Thyroid gland (tissue), 4 donors: Measurements from ENCODE around the gene CDON. TPM values are rescaled to one million over a fixed set of nuclear protein-coding genes. Genes with fewer than 3 reads are reported as not detected.

Source experiments
- DNase-seq, 2 donors: peaks; one replicate each; pipeline ENCODE4 v3.0.0-alpha.2; 2019
- H3K27ac ChIP-seq, 3 donors: fragments of 200-600 bp; sonication (generic); 1 replicate in 2 of 3; 2 replicates in 1 of 3; pipeline ENCODE4 v1.5.1; 2016 to 2019; ENCODE audit warnings: mild to moderate bottlenecking in 1 of 3, moderate library complexity in 1 of 3
- H3K27me3 ChIP-seq: fragments of 200-600 bp; sonication (generic); one replicate; pipeline ENCODE4 v1.5.1; 2019
- H3K36me3 ChIP-seq, 2 donors: fragments of 200-600 bp; sonication (generic); one replicate each; pipeline ENCODE4 v1.5.1; 2016 to 2019
- H3K4me1 ChIP-seq, 2 donors: fragments of 200-600 bp; sonication (generic); one replicate each; pipeline ENCODE4 v1.5.1; 2017 to 2019
- H3K4me3 ChIP-seq, 3 donors: fragments of 200-600 bp; sonication (generic); replicated peaks in 1 of 3; 1 replicate in 2 of 3; 2 replicates in 1 of 3; pipeline ENCODE4 v1.5.1; 2016; ENCODE audit warnings: mild to moderate bottlenecking in 1 of 3
- H3K9me3 ChIP-seq: fragments of 200-600 bp; sonication (generic); one replicate; pipeline ENCODE4 v1.5.1; 2017
- POLR2A ChIP-seq, 2 donors: fragments of 450-650 bp; IDR thresholded peaks; one replicate each; pipeline ENCODE4 v1.6.1; 2017; ENCODE audit warnings: antibody characterized with exemption in 2 of 2, mild to moderate bottlenecking in 2 of 2, moderate library complexity in 1 of 2
- WGBS, 2 donors: methylation state at CpG; one replicate each; pipeline ENCODE4 v1.1.5; 2017; 5-methylcytosine and 5-hydroxymethylcytosine counted together
- intact Hi-C: fragments of 100-400 bp; cut with DNase I; formaldehyde crosslinking; loops from one replicate; pipeline ENCODE4 v1.15.1; 2023
- total RNA-seq, 4 donors: library from RNA; depleted of rRNA; stranded (reverse); fragments of >200 nt; gene quantifications; one replicate each; pipeline ENCODE4 v1.2.3, GENCODE V29; 2016
- TF ChIP-seq, protein P1 (sequence below), 6 experiments: fragments of 200-600 bp in 3 of 6; fragments of 450-650 bp in 3 of 6; sonication (generic) in 3 of 6; IDR thresholded peaks; one replicate each; pipeline ENCODE4 v1.5.1; 2016 to 2019; ENCODE audit warnings: antibody characterized with exemption in 6 of 6, mild to moderate bottlenecking in 2 of 6, inconsistent platforms in 1 of 6, moderate library complexity in 1 of 6

Gene CDON
- total RNA-seq, 4 donors from 2014 or later, result 75.8 to 168 (median 108) TPM

DNA sequence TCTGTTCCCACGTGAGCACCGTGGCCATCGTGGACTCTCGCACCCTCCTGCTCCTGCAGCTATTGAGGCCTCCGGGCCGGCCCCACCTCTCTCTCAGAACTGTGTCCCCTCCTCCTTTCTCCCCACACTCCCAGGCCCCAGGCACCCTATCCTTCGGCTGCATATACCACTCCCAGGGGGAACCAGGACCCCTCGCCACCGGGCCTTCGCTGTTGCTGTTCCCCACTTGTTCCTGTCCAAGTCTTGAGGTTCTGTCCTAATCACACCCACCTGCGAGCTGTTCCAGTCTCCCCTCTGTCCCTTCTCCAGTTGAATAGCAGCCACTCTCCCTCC lies 43.0 kb upstream of the CDON start:
- no peak overlapping the region for H3K4me3 ChIP-seq
- H3K36me3 ChIP-seq, result no peaks in the 10 kb centered on the region
- TF ChIP-seq, protein P1, sequence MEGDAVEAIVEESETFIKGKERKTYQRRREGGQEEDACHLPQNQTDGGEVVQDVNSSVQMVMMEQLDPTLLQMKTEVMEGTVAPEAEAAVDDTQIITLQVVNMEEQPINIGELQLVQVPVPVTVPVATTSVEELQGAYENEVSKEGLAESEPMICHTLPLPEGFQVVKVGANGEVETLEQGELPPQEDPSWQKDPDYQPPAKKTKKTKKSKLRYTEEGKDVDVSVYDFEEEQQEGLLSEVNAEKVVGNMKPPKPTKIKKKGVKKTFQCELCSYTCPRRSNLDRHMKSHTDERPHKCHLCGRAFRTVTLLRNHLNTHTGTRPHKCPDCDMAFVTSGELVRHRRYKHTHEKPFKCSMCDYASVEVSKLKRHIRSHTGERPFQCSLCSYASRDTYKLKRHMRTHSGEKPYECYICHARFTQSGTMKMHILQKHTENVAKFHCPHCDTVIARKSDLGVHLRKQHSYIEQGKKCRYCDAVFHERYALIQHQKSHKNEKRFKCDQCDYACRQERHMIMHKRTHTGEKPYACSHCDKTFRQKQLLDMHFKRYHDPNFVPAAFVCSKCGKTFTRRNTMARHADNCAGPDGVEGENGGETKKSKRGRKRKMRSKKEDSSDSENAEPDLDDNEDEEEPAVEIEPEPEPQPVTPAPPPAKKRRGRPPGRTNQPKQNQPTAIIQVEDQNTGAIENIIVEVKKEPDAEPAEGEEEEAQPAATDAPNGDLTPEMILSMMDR (IDR thresholded peaks at IDR 0.05), result no peak
- no peak for TF ChIP-seq POLR2A (IDR thresholded peaks at IDR 0.05)
- H3K9me3 ChIP-seq, result no peaks in the 10 kb centered on the region
- H3K4me1 ChIP-seq, result peaks cover 22 to 41% of the 10 kb centered on the region in 2 donors
- H3K27me3 ChIP-seq, result no peaks in the 10 kb centered on the region
- no peak overlapping the region for H3K27ac ChIP-seq
- intact Hi-C loops, result no loop called here
- 81 to 90% methylated on average over 11 of the region's 11 CpGs for WGBS, 2 donors
- no peak for DNase-seq

GRCh38 chr11:126105022-126105747 lies 42.5 kb upstream of the CDON start:
- peaks cover 22 to 37% of the 10 kb centered on the region in 2 donors for H3K4me1 ChIP-seq
- no peak for TF ChIP-seq POLR2A (IDR thresholded peaks at IDR 0.05)
- TF ChIP-seq, protein P1 (IDR thresholded peaks at IDR 0.05), result no peak
- H3K9me3 ChIP-seq, result no peaks in the 10 kb centered on the region
- no peaks in the 10 kb centered on the region for H3K36me3 ChIP-seq
- H3K27me3 ChIP-seq, result no peaks in the 10 kb centered on the region
- no peak for DNase-seq
- no peak overlapping the region for H3K4me3 ChIP-seq
- H3K27ac ChIP-seq, result no peak overlapping the region
- intact Hi-C loops, result no loop called here
- WGBS, 2 donors, result 82 to 89% methylated on average over 11 to 14 of the region's 14 CpGs

DNA sequence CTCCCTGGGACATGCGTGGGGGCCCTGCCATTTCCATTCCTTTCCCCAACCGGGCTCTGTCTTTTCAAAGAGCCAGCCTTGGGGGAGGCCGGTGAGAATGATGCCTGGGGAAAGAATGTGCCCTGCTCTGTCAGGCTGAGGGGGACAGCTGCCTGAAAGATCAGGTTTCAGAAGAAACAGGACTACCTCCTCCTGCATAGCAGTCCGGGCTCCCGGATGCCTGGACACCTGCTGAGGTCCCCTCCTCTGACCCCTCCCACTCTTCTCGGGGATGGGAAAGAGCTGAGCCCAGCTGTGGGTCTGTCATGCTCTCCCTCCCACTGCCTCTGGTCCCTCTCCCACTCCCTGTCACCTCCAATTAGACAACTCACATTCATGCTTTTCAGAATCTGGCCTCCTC lies 41.8 kb upstream of the CDON start:
- 79 to 85% methylated on average over 5 to 6 of the region's 6 CpGs for WGBS, 2 donors
- Histone ChIP-seq H3K4me3 (no peak overlapping the region), H3K36me3 (no peaks in the 10 kb centered on the region), H3K27me3 (no peaks in the 10 kb centered on the region), H3K4me1 (peaks cover 22 to 29% of the 10 kb centered on the region in 2 donors), H3K27ac (no peak overlapping the region), H3K9me3 (no peaks in the 10 kb centered on the region)
- DNase-seq, result no peak
- TF ChIP-seq, protein P1 (IDR thresholded peaks at IDR 0.05), result no peak
- no peak for TF ChIP-seq POLR2A (IDR thresholded peaks at IDR 0.05)
- intact Hi-C loops, result no loop called here

DNA sequence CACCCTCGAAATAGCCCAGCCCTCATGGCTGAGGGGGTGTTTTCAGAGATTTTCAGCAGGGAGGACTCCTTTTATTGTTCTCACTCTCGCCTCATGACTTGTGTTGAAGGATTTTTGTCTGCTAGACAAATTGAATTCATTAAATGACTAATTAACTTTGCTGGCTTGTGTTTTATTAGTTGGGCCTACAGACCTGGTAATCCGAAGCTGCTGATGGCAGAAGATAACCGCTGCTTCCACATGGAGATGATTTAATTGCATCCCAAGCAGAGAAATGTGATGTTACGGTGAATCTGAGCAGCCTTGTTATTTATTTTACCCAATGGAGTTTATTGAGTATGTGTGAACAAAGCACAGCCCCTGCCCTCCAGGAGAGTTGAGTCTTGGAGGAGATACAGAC lies 40.5 kb upstream of the CDON start:
- 77 to 92% methylated on average over 5 of the region's 5 CpGs for WGBS, 2 donors
- Histone ChIP-seq H3K4me3 (no peak overlapping the region), H3K9me3 (no peaks in the 10 kb centered on the region), H3K36me3 (no peaks in the 10 kb centered on the region), H3K4me1 (peaks cover 22 to 29% of the 10 kb centered on the region in 2 donors), H3K27ac (peak overlapping the region; percentile 72 to 84 (median 83)), H3K27me3 (no peaks in the 10 kb centered on the region)
- TF ChIP-seq POLR2A (IDR thresholded peaks at IDR 0.05), result no peak
- TF ChIP-seq, protein P1 (IDR thresholded peaks at IDR 0.05), result no peak
- DNase-seq, result no peak
- intact Hi-C loops, result no loop called here

- H3K27ac ChIP-seq, result peak overlapping the region; percentile 72 to 84 (median 83)
- H3K27me3 ChIP-seq, result no peaks in the 10 kb centered on the region
- no peaks in the 10 kb centered on the region for H3K9me3 ChIP-seq
- DNase-seq, result peak; percentile 93 to 94
- 24 to 35% methylated on average over 7 of the region's 7 CpGs for WGBS, 2 donors
- TF ChIP-seq, protein P1 (IDR thresholded peaks at IDR 0.05), result no peak
- TF ChIP-seq POLR2A (IDR thresholded peaks at IDR 0.05), result peak in 1 of 2 donors; percentile 55
- no peak overlapping the region for H3K4me3 ChIP-seq
- peaks cover 22 to 29% of the 10 kb centered on the region in 2 donors for H3K4me1 ChIP-seq
- H3K36me3 ChIP-seq, result no peaks in the 10 kb centered on the region
- intact Hi-C loops, result no loop called here
Observed at GRCh38 chr11:126102436-126102981, 39.8 kb upstream of the CDON start.
